K562 (cell line): ENCODE data around the gene VGLL4. TPM values are rescaled to one million over a fixed set of nuclear protein-coding genes. Genes with fewer than 3 reads are reported as not detected.

Experiments
- ATAC-seq: fragments of 200-7000 bp; cut with Tn5 transposase; 3 replicates; pipeline ENCODE4 v1.9.1; 2020; ENCODE audit warnings: moderate library complexity
- BruUV-seq: library from RNA; stranded (reverse); fragments of 400-500 nt; replicated peaks from 2 replicates; lab custom pipeline; 2021; lab: Mats Ljungman, UMichigan
- CTCF ChIA-PET: fragments of 300-600 bp; formaldehyde crosslinking; extraction: SDS; loops from one replicate; lab custom pipeline; 2021; ENCODE audit warnings: low intra/inter-chr PET ratio; lab: Yijun Ruan, JAX
- POLR2A ChIA-PET: fragments of 300-600, 350-650 bp; sonication (Branson Sonifier 250); formaldehyde crosslinking; extraction: SDS; loops from one replicate; lab custom pipeline; 2021; ENCODE audit warnings: antibody characterized with exemption, inconsistent platforms; lab: Yijun Ruan, JAX
- DNase-seq, 4 experiments: peaks; one replicate each; pipeline versions ENCODE4 v3.0.0 to v3.0.0-alpha.2; 2011 to 2018; ENCODE audit warnings: low spot score in 3 of 4, mixed read lengths in 3 of 4; ENCODE audit errors: extremely low read depth in 1 of 4
- FAIRE-seq: peaks from 2 replicates; lab custom pipeline; 2011; peaks lifted over from hg19 to GRCh38; lab: Jason Lieb, UNC
- H2AFZ ChIP-seq: 2 replicates; pipeline ENCODE4 v1.6.0; 2011; ENCODE audit warnings: low read depth, low read length, control low read depth, inconsistent platforms
- H3K27ac ChIP-seq: fragments of 200-600 bp; 3 replicates; pipeline ENCODE4 v1.8.0; 2011; ENCODE audit warnings: low read depth, mild to moderate bottlenecking, control low read depth, inconsistent platforms, low read length, moderate library complexity, mixed read lengths; ENCODE audit errors: extremely low read depth
- H3K27me3 ChIP-seq, 2 experiments: fragments of 300-600 bp in 1 of 2; 2 replicates in 1 of 2; 3 replicates in 1 of 2; pipeline versions ENCODE4 v1.6.0 to v1.8.0; 2011; ENCODE audit warnings: inconsistent platforms in 2 of 2, low read length in 2 of 2, mild to moderate bottlenecking in 1 of 2, mixed read lengths in 1 of 2, moderate library complexity in 1 of 2; ENCODE audit not compliant: control insufficient read depth in 2 of 2, insufficient read depth in 2 of 2
- H3K36me3 ChIP-seq: fragments of 300-600 bp; 3 replicates; pipeline ENCODE4 v1.8.0; 2011; ENCODE audit warnings: mild to moderate bottlenecking, low read length, inconsistent platforms; ENCODE audit not compliant: control insufficient read depth, insufficient read depth
- H3K4me1 ChIP-seq, 2 experiments: fragments of 200-600 bp in 1 of 2; replicated peaks in 1 of 2; 2 replicates in 1 of 2; 3 replicates in 1 of 2; pipeline versions ENCODE4 v1.5.1 to v1.8.0; 2011; ENCODE audit warnings: inconsistent platforms in 2 of 2, low read length in 2 of 2, mild to moderate bottlenecking in 1 of 2, mixed read lengths in 1 of 2, moderate library complexity in 1 of 2; ENCODE audit not compliant: control insufficient read depth in 2 of 2, insufficient read depth in 2 of 2
- H3K4me2 ChIP-seq: 2 replicates; pipeline ENCODE4 v1.6.1; 2011; ENCODE audit warnings: low read length, control low read depth, inconsistent platforms, mixed read lengths; ENCODE audit not compliant: insufficient read depth
- H3K4me3 ChIP-seq: fragments of 200-600 bp; sonication (generic), shearing (Covaris generic); 2 replicates; pipeline ENCODE4 v1.5.1; 2016; ENCODE audit warnings: control low read depth, inconsistent platforms
- H3K79me2 ChIP-seq: fragments of 200-600 bp; 3 replicates; pipeline ENCODE4 v1.8.0; 2011; ENCODE audit warnings: low read length, inconsistent platforms; ENCODE audit not compliant: control insufficient read depth, insufficient read depth
- H3K9ac ChIP-seq, 2 experiments: 2 replicates each; pipeline versions ENCODE4 v1.6.0 to v1.6.1; 2011; ENCODE audit warnings: low read depth in 2 of 2, low read length in 2 of 2, control low read depth in 1 of 2, inconsistent platforms in 1 of 2, mild to moderate bottlenecking in 1 of 2, mixed read lengths in 1 of 2; ENCODE audit not compliant: insufficient read depth in 1 of 2
- H3K9me1 ChIP-seq: one replicate; pipeline ENCODE4 v1.6.0; 2011; ENCODE audit warnings: inconsistent platforms, mild to moderate bottlenecking, low read length, moderate library complexity; ENCODE audit not compliant: control insufficient read depth, insufficient read depth
- H3K9me3 ChIP-seq: replicated peaks from 2 replicates; pipeline ENCODE4 v1.5.1; 2011; ENCODE audit warnings: low read depth, low read length, inconsistent platforms; ENCODE audit not compliant: control insufficient read depth, insufficient read depth
- H4K20me1 ChIP-seq: replicated peaks from 2 replicates; pipeline ENCODE4 v1.6.1; 2011; ENCODE audit warnings: low read length, inconsistent platforms, mixed read lengths; ENCODE audit not compliant: control insufficient read depth, insufficient read depth
- BCOR ChIP-seq: fragments of 450-650 bp; IDR thresholded peaks from 2 replicates; pipeline ENCODE4 v1.6.1; 2016
- CCNT2 ChIP-seq: IDR thresholded peaks from 2 replicates; pipeline ENCODE4 v1.6.1; 2011; ENCODE audit warnings: borderline replicate concordance, low read depth, mild to moderate bottlenecking, moderate library complexity, mixed read lengths, low read length; ENCODE audit not compliant: insufficient read length; ENCODE audit errors: extremely low read depth
- GATAD2A ChIP-seq: fragments of 450-650 bp; IDR thresholded peaks from 2 replicates; pipeline ENCODE4 v1.6.1; 2017
- MAZ ChIP-seq, 2 experiments: fragments of 450-650 bp in 1 of 2; sonication (generic) in 1 of 2; formaldehyde crosslinking; IDR thresholded peaks in 1 of 2; conservative IDR thresholded peaks in 1 of 2; 2 replicates each; pipeline versions ENCODE4 v1.4.0 to v1.5.0; 2020; ENCODE audit warnings: mild to moderate bottlenecking in 1 of 2, missing genetic modification reagents in 1 of 2
- SAFB2 ChIP-seq: fragments of 200-400 bp; formaldehyde crosslinking; IDR thresholded peaks from 2 replicates; pipeline ENCODE4 v1.6.1; 2018; ENCODE audit warnings: borderline replicate concordance, low read length, low read depth, moderate library complexity; ENCODE audit not compliant: severe bottlenecking
- ZEB2 ChIP-seq: fragments of 450-650 bp; IDR thresholded peaks from 2 replicates; pipeline ENCODE4 v1.6.1; 2016
- WGBS: fragments of 100-300 bp; shearing (Covaris generic); methylation state at CpG from one replicate; pipeline ENCODE4 v1.1.6; 2016; ENCODE audit warnings: low coverage, mixed read lengths; ENCODE audit not compliant: insufficient coverage; ENCODE audit errors: missing lambda C conversion rate; 5-methylcytosine and 5-hydroxymethylcytosine counted together
- in situ Hi-C: fragments of 300-500 bp; cut with MboI; formaldehyde crosslinking; loops from 4 replicates; pipeline ENCODE4 v1.15.0; 2018; ENCODE audit warnings: inconsistent platforms, mixed read lengths
- intact Hi-C: fragments of 100-400 bp; cut with micrococcal nuclease; formaldehyde crosslinking; loops from 2 replicates; pipeline ENCODE4 v1.14.2; 2022
- polyA plus RNA-seq, 8 experiments: library from polyadenylated mRNA; depleted of rRNA in 4 of 8; stranded (reverse) in 5 of 8; unstranded in 3 of 8; fragments of >200 nt; fragmentation: Nextera tagmentation in 2 of 8; fragmentation: Illumina TruSeq in 1 of 8; extraction: Ambion mirVana in 2 of 8; extraction: Trizol in 1 of 8; gene quantifications; 2 replicates each; pipeline versions ENCODE4 v1.2.1 to v1.2.3, GENCODE V29; 2011 to 2014; ENCODE audit warnings: inconsistent platforms in 1 of 8, missing spikeins in 1 of 8
- total RNA-seq, 7 experiments: library from RNA; depleted of rRNA in 6 of 7; stranded (reverse); fragments of >200 nt in 6 of 7; fragmentation: Illumina TruSeq in 2 of 7; extraction: Trizol in 2 of 7; gene quantifications; 2 replicates each; pipeline versions ENCODE4 v1.2.1 to v1.2.3, GENCODE V29; 2011 to 2021; ENCODE audit warnings: low replicate concordance in 1 of 7
- TF ChIP-seq, protein P1 (sequence below): fragments of 250-450 bp; sonication (Bioruptor Pico); IDR thresholded peaks from 2 replicates; pipeline ENCODE4 v1.4.0; 2020; ENCODE audit warnings: mild to moderate bottlenecking
- TF ChIP-seq, protein P2 (sequence below): sonication (generic); formaldehyde crosslinking; IDR thresholded peaks from 2 replicates; pipeline ENCODE4 v1.8.0; 2022; ENCODE audit warnings: mild to moderate bottlenecking, missing genetic modification reagents

The VGLL4 gene
- total and polyA plus RNA-seq, 9 of the 15 experiments (the other 6 are each of a cell fraction or from before 2014, with no cell fraction given) = 0.27 to 10.9 (median 8.6) TPM

GRCh38 chr3:11569156-11569741, 74.5 kb downstream of the VGLL4 start:
- intact Hi-C loops (no loop called here), in situ Hi-C loops (no loop called here)
- DNase-seq = no peak
- no peaks in the 10 kb centered on the region for H3K9me3 ChIP-seq
- 53% methylated on average over 13 of the region's 13 CpGs for WGBS
- no peak overlapping the region for H3K4me2 ChIP-seq
- no peaks in the 10 kb centered on the region; the same call in 2 of the 3 replicates for H3K36me3 ChIP-seq
- no peak for ATAC-seq
- H3K79me2 ChIP-seq = no peaks in the 10 kb centered on the region
- CTCF ChIA-PET = no interaction called here
- POLR2A ChIA-PET = interaction anchor here (1.3 to 1.4 kb wide), 2 partner anchors 10 to 16 kb away, joined by 3 to 5 read pairs; no protein-coding TSS in a partner anchor
- H3K27me3 ChIP-seq = peaks cover 0 to 23% of the 10 kb centered on the region in 2 experiments; a peak in 2 of 5 replicates
- no peaks in the 10 kb centered on the region for H3K9me1 ChIP-seq
- no peak for FAIRE-seq
- peaks cover 19% of the 10 kb centered on the region for H4K20me1 ChIP-seq
- no peak overlapping the region for H3K4me3 ChIP-seq
- TF ChIP-seq SAFB2 = no peak
- no peak for TF ChIP-seq ZEB2
- no TSS peak for BruUV-seq
- H3K4me1 ChIP-seq = peaks cover 0 to 4% of the 10 kb centered on the region in 2 experiments; a peak in 3 of 5 replicates
- H3K9ac ChIP-seq = no peak overlapping the region
- no peak overlapping the region for H3K27ac ChIP-seq
- no peak overlapping the region for H2AFZ ChIP-seq

DNA sequence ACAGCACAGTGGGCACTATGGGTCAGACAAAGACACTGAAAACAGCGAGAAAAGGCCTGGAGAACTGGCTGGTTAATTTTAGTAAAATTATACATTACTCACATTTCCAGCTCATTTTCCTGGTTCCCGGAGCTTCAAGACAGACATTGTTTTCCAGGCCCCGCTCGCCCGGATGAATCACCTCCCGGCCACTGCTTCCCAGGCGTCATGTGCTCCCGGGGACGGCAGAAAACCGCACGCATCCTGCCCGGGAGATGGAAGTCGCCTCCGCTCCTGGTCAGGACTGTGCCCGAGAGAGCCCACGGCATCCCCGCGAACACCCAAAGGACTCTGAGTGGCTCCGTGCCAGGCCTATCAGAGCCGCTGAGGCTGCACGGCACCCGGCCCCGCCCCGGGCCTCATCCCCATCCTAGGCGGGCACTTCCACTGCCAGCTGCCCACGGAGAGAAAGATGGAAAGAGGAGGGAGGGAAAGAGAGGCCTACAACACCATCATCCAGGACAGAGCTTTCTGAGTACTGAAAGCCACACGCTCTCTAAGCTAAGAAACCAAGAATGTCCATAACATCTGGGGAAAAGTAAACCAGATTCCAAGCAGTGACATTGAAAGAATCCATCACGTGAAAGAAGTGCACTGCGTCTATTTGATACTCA, 75.1 kb downstream of the VGLL4 start:
- in situ Hi-C loops (no loop called here), intact Hi-C loops (no loop called here)
- no peak overlapping the region for H2AFZ ChIP-seq
- H3K9me3 ChIP-seq = no peaks in the 10 kb centered on the region
- TF ChIP-seq, protein P1, sequence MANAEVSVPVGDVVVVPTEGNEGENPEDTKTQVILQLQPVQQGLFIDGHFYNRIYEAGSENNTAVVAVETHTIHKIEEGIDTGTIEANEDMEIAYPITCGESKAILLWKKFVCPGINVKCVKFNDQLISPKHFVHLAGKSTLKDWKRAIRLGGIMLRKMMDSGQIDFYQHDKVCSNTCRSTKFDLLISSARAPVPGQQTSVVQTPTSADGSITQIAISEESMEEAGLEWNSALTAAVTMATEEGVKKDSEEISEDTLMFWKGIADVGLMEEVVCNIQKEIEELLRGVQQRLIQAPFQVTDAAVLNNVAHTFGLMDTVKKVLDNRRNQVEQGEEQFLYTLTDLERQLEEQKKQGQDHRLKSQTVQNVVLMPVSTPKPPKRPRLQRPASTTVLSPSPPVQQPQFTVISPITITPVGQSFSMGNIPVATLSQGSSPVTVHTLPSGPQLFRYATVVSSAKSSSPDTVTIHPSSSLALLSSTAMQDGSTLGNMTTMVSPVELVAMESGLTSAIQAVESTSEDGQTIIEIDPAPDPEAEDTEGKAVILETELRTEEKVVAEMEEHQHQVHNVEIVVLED = no peak
- TF ChIP-seq, protein P2, sequence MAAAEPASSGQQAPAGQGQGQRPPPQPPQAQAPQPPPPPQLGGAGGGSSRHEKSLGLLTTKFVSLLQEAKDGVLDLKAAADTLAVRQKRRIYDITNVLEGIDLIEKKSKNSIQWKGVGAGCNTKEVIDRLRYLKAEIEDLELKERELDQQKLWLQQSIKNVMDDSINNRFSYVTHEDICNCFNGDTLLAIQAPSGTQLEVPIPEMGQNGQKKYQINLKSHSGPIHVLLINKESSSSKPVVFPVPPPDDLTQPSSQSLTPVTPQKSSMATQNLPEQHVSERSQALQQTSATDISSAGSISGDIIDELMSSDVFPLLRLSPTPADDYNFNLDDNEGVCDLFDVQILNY = no peak
- TF ChIP-seq CCNT2 (no peak), GATAD2A (no peak), BCOR (no peak), MAZ (CRISPR knock-in tag; conservative IDR thresholded peaks at IDR 0.05 in 1 of 2, IDR thresholded peaks at IDR 0.05 in 1 of 2) (no peak)
- no peaks in the 10 kb centered on the region for H3K36me3 ChIP-seq
- peaks cover 0 to 4% of the 10 kb centered on the region in 2 experiments; a peak in 1 of 5 replicates for H3K4me1 ChIP-seq
- CTCF ChIA-PET = no interaction called here
- no peak overlapping the region for H3K4me3 ChIP-seq
- WGBS = 47% methylated on average over 28 of the region's 29 CpGs
- peaks cover 0 to 19% of the 10 kb centered on the region in 2 experiments; a peak in 2 of 5 replicates for H3K27me3 ChIP-seq
- no peak overlapping the region for H3K4me2 ChIP-seq
- FAIRE-seq = no peak
- BruUV-seq = no TSS peak
- POLR2A ChIA-PET = interaction anchor here (0.6 to 1.4 kb wide), 4 partner anchors 10 to 21 kb away, joined by 3 to 5 read pairs (median 4); no protein-coding TSS in a partner anchor
- ATAC-seq = no peak
- H3K27ac ChIP-seq = no peak overlapping the region
- no peaks in the 10 kb centered on the region for H3K79me2 ChIP-seq
- no peaks in the 10 kb centered on the region for H3K9me1 ChIP-seq
- H4K20me1 ChIP-seq = peaks cover 14% of the 10 kb centered on the region
- no peak overlapping the region for H3K9ac ChIP-seq
- DNase-seq = no peak
